IPS-18c (cell line): ENCODE data around the gene MYOZ3.

Source experiments
- H3K4me3 ChIP-seq: 2 replicates; pipeline ENCODE4 v1.7.0; 2013; ENCODE audit warnings: low read depth, mild to moderate bottlenecking, low read length, moderate library complexity; ENCODE audit not compliant: insufficient read depth
- H3K9me3 ChIP-seq: one replicate; pipeline ENCODE4 v1.6.1; 2013; ENCODE audit warnings: mild to moderate bottlenecking, low read length, moderate library complexity; ENCODE audit not compliant: control insufficient read depth, insufficient read depth

Gene MYOZ3

DNA sequence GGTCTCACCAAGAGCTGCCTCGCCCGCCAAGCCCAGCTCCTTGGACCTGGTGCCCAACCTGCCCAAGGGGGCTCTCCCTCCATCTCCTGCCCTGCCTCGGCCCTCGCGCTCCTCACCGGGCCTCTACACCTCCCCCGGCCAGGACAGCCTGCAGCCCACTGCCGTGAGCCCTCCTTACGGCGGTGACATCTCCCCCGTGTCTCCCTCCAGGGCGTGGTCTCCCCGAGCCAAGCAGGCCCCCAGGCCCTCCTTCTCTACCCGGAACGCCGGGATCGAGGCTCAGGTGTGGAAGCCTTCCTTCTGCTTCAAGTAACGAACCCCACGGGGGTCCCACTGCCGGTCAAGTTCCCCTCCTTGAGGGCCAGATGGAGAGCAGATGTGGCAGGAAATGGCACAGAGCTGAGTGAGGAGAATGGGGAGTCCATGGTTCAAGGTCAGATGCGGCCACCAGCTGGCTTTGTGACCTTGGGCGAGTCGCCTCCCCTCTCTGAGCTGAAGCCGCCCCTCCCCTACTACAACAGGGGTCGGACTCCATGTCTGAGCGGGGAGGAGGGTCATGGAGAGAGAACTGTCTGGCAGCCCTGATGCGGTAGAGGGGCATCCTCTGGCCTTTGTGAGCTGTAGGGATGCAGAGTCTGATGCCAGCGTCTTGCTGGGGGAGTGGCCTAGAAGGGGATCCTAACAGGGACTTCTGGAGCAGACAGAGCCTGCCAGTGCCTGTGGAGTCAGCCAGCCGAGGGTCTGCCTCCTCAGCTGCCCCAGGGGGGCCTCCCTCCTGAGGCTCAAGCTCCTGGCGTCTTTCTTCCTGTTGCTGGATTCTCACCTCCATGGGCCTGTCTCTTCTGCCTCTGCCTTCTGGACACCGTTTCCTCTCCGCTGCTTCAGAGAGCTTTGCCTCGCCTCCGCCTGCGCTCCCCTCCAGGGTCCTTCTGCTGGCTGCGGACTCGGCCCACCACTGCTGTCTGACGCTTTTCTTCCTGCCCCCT is 10.7 kb upstream of the MYOZ3 start:
- H3K4me3 ChIP-seq, result no peak overlapping the region
- H3K9me3 ChIP-seq, result no peaks in the 10 kb centered on the region

- H3K4me3 ChIP-seq, result no peak overlapping the region
- H3K9me3 ChIP-seq, result no peaks in the 10 kb centered on the region
These were observed 9.7 kb upstream of the MYOZ3 start for GRCh38 chr5:150651382-150651781.

DNA sequence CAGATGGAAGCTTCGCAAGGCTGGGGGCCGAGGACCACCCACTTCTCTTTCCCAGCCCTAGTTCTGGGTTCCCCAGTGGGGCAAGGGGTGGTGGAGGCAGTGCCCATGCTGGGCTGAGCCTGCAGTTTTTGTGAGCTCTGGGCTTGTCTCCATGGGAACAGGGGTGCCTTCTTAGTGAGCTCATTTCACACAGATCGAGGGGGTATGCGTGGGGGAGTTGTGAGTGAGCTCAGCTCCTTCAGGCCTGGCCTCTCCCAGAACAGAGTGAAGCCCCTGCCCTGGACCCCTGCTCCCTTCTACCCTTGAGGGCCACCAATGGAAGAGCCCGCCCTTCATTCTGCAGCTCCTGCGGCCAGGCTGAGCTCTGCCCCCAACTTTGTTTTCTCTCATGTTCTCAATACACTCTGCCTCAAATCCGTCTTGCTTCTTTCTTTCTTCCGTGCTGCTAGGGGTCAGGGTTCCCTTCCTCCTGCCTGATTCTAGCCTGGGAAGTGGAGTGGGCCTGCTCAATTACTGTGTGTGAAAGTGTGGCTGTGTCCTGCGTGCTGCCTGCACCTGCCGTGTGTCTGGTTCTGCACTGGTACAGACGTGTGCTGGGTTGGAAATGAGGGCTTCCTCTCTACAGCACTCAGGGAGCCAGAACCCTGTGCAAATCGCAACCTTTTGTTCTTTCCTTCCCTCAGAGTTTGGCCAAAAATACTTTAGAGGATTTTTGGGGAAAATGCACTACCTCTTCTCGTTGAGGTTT is 9.0 kb upstream of the MYOZ3 start:
- Histone ChIP-seq H3K9me3 (no peaks in the 10 kb centered on the region), H3K4me3 (no peak overlapping the region)

- Histone ChIP-seq H3K9me3 (no peaks in the 10 kb centered on the region), H3K4me3 (no peak overlapping the region)
These were observed 7.8 kb upstream of the MYOZ3 start for GRCh38 chr5:150653145-150653761.

DNA sequence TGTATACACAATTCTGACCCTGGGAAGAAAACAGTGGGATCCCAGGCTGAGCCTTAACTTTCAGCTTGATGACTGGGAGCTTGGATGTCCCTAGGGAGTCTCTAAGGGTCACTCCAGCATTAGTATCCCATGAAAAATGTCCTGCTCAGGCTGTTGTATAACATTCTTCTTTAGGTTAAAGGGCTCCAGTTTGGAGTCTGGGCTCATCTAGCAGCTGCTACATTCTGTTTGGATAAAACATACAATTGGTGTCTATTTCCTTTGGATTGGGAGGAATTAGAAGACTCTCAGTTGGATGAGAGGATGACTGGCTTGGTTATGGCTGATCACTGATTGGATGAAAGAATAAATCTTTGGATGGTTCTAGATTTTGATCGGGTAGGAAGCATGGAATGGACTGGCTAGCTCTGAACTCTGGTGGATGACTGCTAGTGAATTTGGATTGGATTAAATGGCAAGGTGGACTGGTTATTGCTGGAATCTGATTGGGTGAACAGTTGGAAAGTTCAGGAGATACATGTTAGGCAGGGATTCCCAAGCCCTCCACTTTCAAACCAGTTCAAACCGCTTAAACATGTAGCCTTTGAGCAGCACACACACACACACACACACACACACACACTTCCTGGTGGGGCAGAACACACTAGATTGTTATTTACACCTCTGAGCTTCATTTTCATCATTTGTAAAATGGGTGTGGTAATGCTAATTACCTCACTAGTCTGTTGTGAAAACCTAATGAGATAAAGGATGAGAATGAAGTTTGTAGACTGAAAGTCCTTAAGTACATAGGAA is 7.1 kb upstream of the MYOZ3 start:
- no peak overlapping the region for H3K4me3 ChIP-seq
- H3K9me3 ChIP-seq, result no peaks in the 10 kb centered on the region

DNA sequence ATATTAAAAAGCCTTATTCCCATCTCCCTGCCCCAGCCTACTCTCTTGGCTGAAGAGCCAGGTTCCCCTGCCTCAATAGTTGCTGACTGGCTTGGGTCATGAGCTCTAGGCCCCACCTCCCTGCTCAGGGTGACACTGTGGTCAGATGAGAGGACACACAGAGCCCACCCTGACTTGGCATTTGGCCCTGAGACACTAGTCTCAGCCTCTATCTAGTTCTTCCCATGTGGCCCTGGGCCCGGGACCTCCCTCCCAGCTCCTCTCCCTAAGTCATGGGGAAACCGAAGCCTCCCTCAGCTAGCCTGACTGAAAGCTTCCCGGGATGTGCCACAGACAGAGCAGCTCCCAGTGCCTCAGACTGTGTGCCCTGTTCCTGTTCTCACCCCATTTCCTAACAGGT is 5.8 kb upstream of the MYOZ3 start:
- H3K9me3 ChIP-seq, result no peaks in the 10 kb centered on the region

GRCh38 chr5:150656191-150657132 is 4.6 kb upstream of the MYOZ3 start:
- H3K4me3 ChIP-seq, result peak overlapping the region; percentile 71

More for the DNA sequence above, 5.8 kb upstream of the MYOZ3 start:
- no peak overlapping the region for H3K4me3 ChIP-seq

DNA sequence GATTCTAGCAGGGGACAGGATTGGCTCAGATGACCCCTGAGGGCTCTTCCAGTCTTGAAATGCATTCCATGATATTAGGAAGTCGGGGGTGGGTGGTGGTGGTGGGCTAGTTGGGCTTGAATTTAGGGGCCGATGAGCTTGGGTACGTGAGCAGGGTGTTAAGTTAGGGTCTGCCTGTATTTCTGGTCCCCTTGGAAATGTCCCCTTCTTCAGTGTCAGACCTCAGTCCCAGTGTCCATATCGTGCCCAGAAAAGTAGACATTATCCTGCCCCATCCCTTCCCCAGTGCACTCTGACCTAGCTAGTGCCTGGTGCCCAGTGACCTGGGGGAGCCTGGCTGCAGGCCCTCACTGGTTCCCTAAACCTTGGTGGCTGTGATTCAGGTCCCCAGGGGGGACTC is 2.9 kb upstream of the MYOZ3 start:
- Histone ChIP-seq H3K9me3 (no peaks in the 10 kb centered on the region), H3K4me3 (no peak overlapping the region)

More at GRCh38 chr5:150656191-150657132, 4.6 kb upstream of the MYOZ3 start:
- no peaks in the 10 kb centered on the region for H3K9me3 ChIP-seq

GRCh38 chr5:150658699-150659265 is 2.3 kb upstream of the MYOZ3 start:
- Histone ChIP-seq H3K4me3 (no peak overlapping the region), H3K9me3 (no peaks in the 10 kb centered on the region)

GRCh38 chr5:150659360-150660107 is 1.5 kb upstream of the MYOZ3 start:
- H3K4me3 ChIP-seq, result no peak overlapping the region
- H3K9me3 ChIP-seq, result no peaks in the 10 kb centered on the region

GRCh38 chr5:150660108-150660831 is 781 bp upstream of the MYOZ3 start:
- H3K9me3 ChIP-seq, result no peaks in the 10 kb centered on the region
- no peak overlapping the region; the same call in 1 of the 2 replicates for H3K4me3 ChIP-seq

- no peaks in the 10 kb centered on the region for H3K9me3 ChIP-seq
These were observed 958 bp downstream of the MYOZ3 start for GRCh38 chr5:150661821-150662596.

GRCh38 chr5:150662731-150663516 is 1.9 kb downstream of the MYOZ3 start:
- Histone ChIP-seq H3K4me3 (no peak overlapping the region), H3K9me3 (no peaks in the 10 kb centered on the region)

More at GRCh38 chr5:150661821-150662596, 958 bp downstream of the MYOZ3 start:
- no peak overlapping the region for H3K4me3 ChIP-seq
